CD14-positive monocyte (primary cell): Measurements from ENCODE around the gene DUOXA2. TPM values are rescaled to one million over a fixed set of nuclear protein-coding genes. Genes with fewer than 3 reads are reported as not detected.
A peak's percentile ranks its signal among the peaks of the same experiment; 100 is the strongest.

ENCODE experiments used
- DNase-seq, 3 donors: peaks; one replicate each; pipeline ENCODE4 v3.0.0-alpha.2; 2011 to 2022
- H2AFZ ChIP-seq: 2 replicates; pipeline ENCODE4 v1.6.0; 2012; ENCODE audit warnings: mild to moderate bottlenecking, low read depth, low read length, inconsistent platforms; ENCODE audit not compliant: insufficient read depth, poor library complexity, severe bottlenecking
- H3K27ac ChIP-seq, 2 donors: 1 replicate in 1 of 2; 2 replicates in 1 of 2; pipeline ENCODE4 v1.5.1; 2012 to 2013; ENCODE audit warnings: low read length in 2 of 2, control low read depth in 1 of 2, inconsistent platforms in 1 of 2, low read depth in 1 of 2, mild to moderate bottlenecking in 1 of 2
- H3K27me3 ChIP-seq, 2 donors: one replicate each; pipeline versions ENCODE4 v1.6.0 to v1.6.1; 2011 to 2013; ENCODE audit warnings: low read length in 2 of 2; ENCODE audit not compliant: control insufficient read depth in 2 of 2, insufficient read depth in 2 of 2
- H3K36me3 ChIP-seq, 2 donors: replicated peaks in 1 of 2; 1 replicate in 1 of 2; 2 replicates in 1 of 2; pipeline versions ENCODE4 v1.5.1 to v1.6.1; 2012 to 2013; ENCODE audit warnings: low read length in 2 of 2, control low read depth in 1 of 2, inconsistent platforms in 1 of 2, mild to moderate bottlenecking in 1 of 2; ENCODE audit not compliant: insufficient read depth in 2 of 2, control insufficient read depth in 1 of 2
- H3K4me1 ChIP-seq, 2 donors: 1 replicate in 1 of 2; 2 replicates in 1 of 2; pipeline versions ENCODE4 v1.5.1 to v1.6.1; 2012 to 2013; ENCODE audit warnings: low read length in 2 of 2, control low read depth in 1 of 2, inconsistent platforms in 1 of 2, mild to moderate bottlenecking in 1 of 2, moderate library complexity in 1 of 2; ENCODE audit not compliant: insufficient read depth in 2 of 2, control insufficient read depth in 1 of 2
- H3K4me2 ChIP-seq: replicated peaks from 2 replicates; pipeline ENCODE3; 2012; ENCODE audit warnings: low read length, moderate library complexity, mild to moderate bottlenecking; ENCODE audit not compliant: poor library complexity, severe bottlenecking; ENCODE audit errors: extremely low read depth
- H3K4me3 ChIP-seq, 3 experiments: fragments of 200-600 bp in 1 of 3; sonication (generic) in 1 of 3; replicated peaks in 1 of 3; 1 replicate in 2 of 3; 2 replicates in 1 of 3; pipeline ENCODE4 v1.5.1; 2011 to 2013; ENCODE audit warnings: low read length in 3 of 3, mild to moderate bottlenecking in 3 of 3, control low read depth in 2 of 3, low read depth in 2 of 3, inconsistent platforms in 1 of 3, moderate library complexity in 1 of 3
- H3K79me2 ChIP-seq: 2 replicates; pipeline ENCODE4 v1.6.0; 2012; ENCODE audit warnings: mild to moderate bottlenecking, control low read depth, inconsistent platforms, low read length, moderate library complexity; ENCODE audit not compliant: insufficient read depth
- H3K9ac ChIP-seq: 2 replicates; pipeline ENCODE4 v1.6.0; 2017; ENCODE audit warnings: low read length, mild to moderate bottlenecking; ENCODE audit not compliant: insufficient read depth, poor library complexity, severe bottlenecking
- H3K9me3 ChIP-seq, 2 donors: replicated peaks in 1 of 2; 1 replicate in 1 of 2; 2 replicates in 1 of 2; pipeline versions ENCODE4 v1.5.1 to v1.6.1; 2012 to 2013; ENCODE audit warnings: low read length in 2 of 2, control low read depth in 1 of 2; ENCODE audit not compliant: control insufficient read depth in 1 of 2, insufficient read depth in 1 of 2
- H4K20me1 ChIP-seq: 2 replicates; pipeline ENCODE4 v1.6.0; 2012; ENCODE audit warnings: mild to moderate bottlenecking, low read length, control low read depth, moderate library complexity; ENCODE audit not compliant: insufficient read depth
- H3K27ac Mint-ChIP-seq, 7 donors: one replicate each; pipeline ENCODE4 v1.8.0; 2020; ENCODE audit warnings: mild to moderate bottlenecking in 7 of 7, mixed read lengths in 7 of 7, moderate library complexity in 6 of 7, inconsistent platforms in 2 of 7
- H3K27me3 Mint-ChIP-seq, 3 donors: one replicate each; pipeline ENCODE4 v1.8.0; 2021 to 2022; ENCODE audit warnings: low read depth in 3 of 3, mild to moderate bottlenecking in 3 of 3, mixed read lengths in 3 of 3, moderate library complexity in 3 of 3, inconsistent platforms in 1 of 3
- H3K36me3 Mint-ChIP-seq, 2 donors: one replicate each; pipeline ENCODE4 v1.8.0; 2020; ENCODE audit warnings: mixed read lengths in 2 of 2, inconsistent platforms in 1 of 2, mild to moderate bottlenecking in 1 of 2
- H3K4me1 Mint-ChIP-seq: one replicate; pipeline ENCODE4 v1.8.0; 2020; ENCODE audit warnings: mild to moderate bottlenecking, mixed read lengths
- H3K4me3 Mint-ChIP-seq, 2 donors: one replicate each; pipeline ENCODE4 v1.8.0; 2020; ENCODE audit warnings: mild to moderate bottlenecking in 2 of 2, mixed read lengths in 2 of 2, moderate library complexity in 1 of 2
- H3K9me3 Mint-ChIP-seq, 7 donors: one replicate each; pipeline ENCODE4 v1.8.0; 2020 to 2022; ENCODE audit warnings: mixed read lengths in 7 of 7, mild to moderate bottlenecking in 6 of 7, moderate library complexity in 6 of 7, inconsistent platforms in 2 of 7
- WGBS: methylation state at CpG from one replicate; pipeline ENCODE4 v1.1.5; 2013; ENCODE audit warnings: missing lambda C conversion rate; ENCODE audit not compliant: insufficient coverage; 5-methylcytosine and 5-hydroxymethylcytosine counted together
- intact Hi-C, 2 donors: fragments of 100-400 bp; cut with micrococcal nuclease; formaldehyde crosslinking; loops; one replicate each; pipeline versions ENCODE4 v1.15.0 to v1.15.1; 2023
- polyA plus RNA-seq, 3 donors: library from polyadenylated mRNA; depleted of rRNA in 1 of 3; unstranded in 2 of 3; stranded (reverse) in 1 of 3; fragments of 300-500 nt in 2 of 3; fragments of >200 nt in 1 of 3; fragmentation: Illumina TruSeq in 2 of 3; gene quantifications; 1 replicate in 2 of 3; 2 replicates in 1 of 3; pipeline ENCODE4 v1.2.3, GENCODE V29; 2012 to 2021
- TF ChIP-seq, protein P1 (sequence below): fragments of 200-600 bp; IDR thresholded peaks from one replicate; pipeline ENCODE4 v1.8.0; 2022; ENCODE audit warnings: antibody characterized with exemption, mild to moderate bottlenecking

The DUOXA2 gene
- polyA plus RNA-seq, 3 donors: not detected

DNA sequence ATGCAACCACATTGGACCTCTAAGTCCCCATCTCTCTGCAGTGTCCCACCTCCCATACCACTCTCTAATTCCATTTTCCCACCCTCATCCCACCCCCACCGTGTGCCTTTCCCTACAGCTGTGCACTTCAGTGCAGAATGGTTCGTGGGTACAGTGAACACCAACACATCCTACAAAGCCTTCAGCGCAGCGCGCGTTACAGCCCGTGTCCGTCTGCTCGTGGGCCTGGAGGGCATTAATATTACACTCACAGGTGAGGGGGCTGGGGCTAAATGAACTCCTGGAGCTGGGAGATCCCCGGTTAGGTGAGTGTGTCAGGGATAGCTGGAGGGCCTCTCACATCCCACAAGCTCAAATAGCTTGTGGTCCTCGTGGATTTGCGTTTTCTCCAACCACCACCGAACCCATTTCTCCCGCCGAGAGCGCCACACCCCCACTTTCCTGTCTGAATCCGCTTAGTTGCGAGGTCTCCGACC is 1.9 kb downstream of the DUOXA2 start:
- Histone ChIP-seq H3K79me2 (no peaks in the 10 kb centered on the region), H3K9me3 (peaks cover 5 to 55% of the 10 kb centered on the region in 2 donors), H4K20me1 (no peaks in the 10 kb centered on the region), H3K4me3 (no peak overlapping the region), H3K27ac (no peak overlapping the region), H3K9ac (no peak overlapping the region), H3K4me2 (no peak overlapping the region), H3K4me1 (peaks cover 28 to 39% of the 10 kb centered on the region in 2 donors), H2AFZ (no peak overlapping the region), H3K27me3 (peaks cover 56 to 66% of the 10 kb centered on the region in 2 donors), H3K36me3 (no peaks in the 10 kb centered on the region)
- Mint-ChIP-seq H3K4me1 (peaks cover 47% of the 10 kb centered on the region), H3K36me3 (peaks cover 0 to 10% of the 10 kb centered on the region in 2 donors), H3K27me3 (peaks cover 65 to 79% (median 72%) of the 10 kb centered on the region in 3 donors), H3K9me3 (peaks cover 0 to 26% (median 14%) of the 10 kb centered on the region in 7 donors), H3K4me3 (peak overlapping the region in 1 of 2 donors; percentile 94), H3K27ac (no peak overlapping the region)
- TF ChIP-seq, protein P1, sequence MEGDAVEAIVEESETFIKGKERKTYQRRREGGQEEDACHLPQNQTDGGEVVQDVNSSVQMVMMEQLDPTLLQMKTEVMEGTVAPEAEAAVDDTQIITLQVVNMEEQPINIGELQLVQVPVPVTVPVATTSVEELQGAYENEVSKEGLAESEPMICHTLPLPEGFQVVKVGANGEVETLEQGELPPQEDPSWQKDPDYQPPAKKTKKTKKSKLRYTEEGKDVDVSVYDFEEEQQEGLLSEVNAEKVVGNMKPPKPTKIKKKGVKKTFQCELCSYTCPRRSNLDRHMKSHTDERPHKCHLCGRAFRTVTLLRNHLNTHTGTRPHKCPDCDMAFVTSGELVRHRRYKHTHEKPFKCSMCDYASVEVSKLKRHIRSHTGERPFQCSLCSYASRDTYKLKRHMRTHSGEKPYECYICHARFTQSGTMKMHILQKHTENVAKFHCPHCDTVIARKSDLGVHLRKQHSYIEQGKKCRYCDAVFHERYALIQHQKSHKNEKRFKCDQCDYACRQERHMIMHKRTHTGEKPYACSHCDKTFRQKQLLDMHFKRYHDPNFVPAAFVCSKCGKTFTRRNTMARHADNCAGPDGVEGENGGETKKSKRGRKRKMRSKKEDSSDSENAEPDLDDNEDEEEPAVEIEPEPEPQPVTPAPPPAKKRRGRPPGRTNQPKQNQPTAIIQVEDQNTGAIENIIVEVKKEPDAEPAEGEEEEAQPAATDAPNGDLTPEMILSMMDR: no peak
- 7% methylated on average over 9 of the region's 19 CpGs for WGBS
- DNase-seq: no peak
- intact Hi-C loops: no loop called here

DNA sequence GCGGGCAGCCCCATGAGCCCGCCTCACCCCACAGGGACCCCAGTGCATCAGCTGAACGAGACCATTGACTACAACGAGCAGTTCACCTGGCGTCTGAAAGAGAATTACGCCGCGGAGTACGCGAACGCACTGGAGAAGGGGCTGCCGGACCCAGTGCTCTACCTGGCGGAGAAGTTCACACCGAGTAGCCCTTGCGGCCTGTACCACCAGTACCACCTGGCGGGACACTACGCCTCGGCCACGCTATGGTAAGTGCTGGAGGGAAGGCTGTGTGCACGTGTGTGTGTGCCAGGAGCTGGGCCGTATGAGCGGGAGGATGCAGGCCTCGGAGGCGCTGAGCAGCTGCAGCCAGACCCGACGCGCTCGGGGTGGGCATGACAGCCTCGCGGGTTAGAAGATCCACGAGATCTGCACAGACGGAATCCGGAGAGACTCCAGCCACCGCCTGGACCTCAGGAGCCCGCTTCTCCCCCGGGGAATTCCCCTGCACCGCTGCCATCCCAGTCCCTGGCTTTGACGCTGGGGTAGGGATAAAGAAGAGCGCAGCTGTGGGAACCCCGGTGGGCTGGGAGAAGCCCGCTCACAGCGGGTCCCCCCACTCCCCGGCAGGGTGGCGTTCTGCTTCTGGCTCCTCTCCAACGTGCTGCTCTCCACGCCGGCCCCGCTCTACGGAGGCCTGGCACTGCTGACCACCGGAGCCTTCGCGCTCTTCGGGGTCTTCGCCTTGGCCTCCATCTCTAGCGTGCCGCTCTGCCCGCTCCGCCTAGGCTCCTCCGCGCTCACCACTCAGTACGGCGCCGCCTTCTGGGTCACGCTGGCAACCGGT is 2.6 kb downstream of the DUOXA2 start:
- Histone ChIP-seq H3K27me3 (peaks cover 56 to 64% of the 10 kb centered on the region in 2 donors), H3K36me3 (no peaks in the 10 kb centered on the region), H3K4me2 (no peak overlapping the region), H3K9me3 (peaks cover 5 to 54% of the 10 kb centered on the region in 2 donors), H3K4me1 (peaks cover 28 to 40% of the 10 kb centered on the region in 2 donors), H3K9ac (peak overlapping the region; percentile 12), H2AFZ (no peak overlapping the region), H4K20me1 (no peaks in the 10 kb centered on the region), H3K4me3 (no peak overlapping the region), H3K27ac (no peak overlapping the region), H3K79me2 (no peaks in the 10 kb centered on the region)
- intact Hi-C loops: no loop called here
- TF ChIP-seq, protein P1: no peak
- peak overlapping the region in 1 of 2 donors; percentile 94 for H3K4me3 Mint-ChIP-seq
- peaks cover 0 to 25% (median 14%) of the 10 kb centered on the region in 7 donors for H3K9me3 Mint-ChIP-seq
- no peak for DNase-seq
- no peak overlapping the region for H3K27ac Mint-ChIP-seq
- H3K27me3 Mint-ChIP-seq: peaks cover 65 to 76% (median 71%) of the 10 kb centered on the region in 3 donors
- H3K4me1 Mint-ChIP-seq: peaks cover 48% of the 10 kb centered on the region
- WGBS: 4% methylated on average over 65 of the region's 65 CpGs
- peaks cover 0 to 10% of the 10 kb centered on the region in 2 donors for H3K36me3 Mint-ChIP-seq
